Measurements from ENCODE around the gene CUL9.

CUL9 gene

GRCh38 chr6:43229803-43230620 lies 48.0 kb downstream of the CUL9 start:
- DNase-seq (ENCODE audit: low read depth), result no peak

GRCh38 chr6:43231053-43231452 lies 49.1 kb downstream of the CUL9 start:
- DNase-seq (ENCODE audit: low read depth), result no peak

GRCh38 chr6:43231735-43232450 lies 49.9 kb downstream of the CUL9 start:
- no peak for DNase-seq (ENCODE audit: low read depth)

GRCh38 chr6:43235841-43236240 lies 53.8 kb downstream of the CUL9 start:
- DNase-seq (ENCODE audit: low read depth), result no peak

- no peak for DNase-seq (ENCODE audit: low read depth)
Measured at GRCh38 chr6:43239054-43239453, 57.1 kb downstream of the CUL9 start.

GRCh38 chr6:43240950-43241349 lies 59.0 kb downstream of the CUL9 start:
- no peak for DNase-seq (ENCODE audit: low read depth)

GRCh38 chr6:43241446-43241845 lies 59.5 kb downstream of the CUL9 start:
- no peak for DNase-seq (ENCODE audit: low read depth)

GRCh38 chr6:43242908-43243663 lies 61.1 kb downstream of the CUL9 start, which contains the start of gene TTBK1:
Gene TTBK1 (plus strand): TSS chr6:43243481. CDS start chr6:43246661, 3,180 bp downstream.
- no peak for DNase-seq (ENCODE audit: low read depth)

- no peak for DNase-seq (ENCODE audit: low read depth)
Measured at GRCh38 chr6:43243664-43244321, 61.8 kb downstream of the CUL9 start.

GRCh38 chr6:43246301-43247113 lies 64.5 kb downstream of the CUL9 start:
- no peak for DNase-seq (ENCODE audit: low read depth)

- peak; percentile 77 for DNase-seq (ENCODE audit: low read depth)
Measured at GRCh38 chr6:43247114-43247999, 65.4 kb downstream of the CUL9 start.

GRCh38 chr6:43248101-43248500 lies 66.1 kb downstream of the CUL9 start:
- no peak for DNase-seq (ENCODE audit: low read depth)

GRCh38 chr6:43248791-43249190 lies 66.8 kb downstream of the CUL9 start:
- DNase-seq (ENCODE audit: low read depth), result no peak

- DNase-seq (ENCODE audit: low read depth), result no peak
Measured at GRCh38 chr6:43250992-43251373, 69.0 kb downstream of the CUL9 start.

GRCh38 chr6:43253401-43253800 lies 71.4 kb downstream of the CUL9 start:
- no peak for DNase-seq (ENCODE audit: low read depth)

GRCh38 chr6:43254138-43254817 lies 72.3 kb downstream of the CUL9 start:
- DNase-seq (ENCODE audit: low read depth), result no peak

- DNase-seq (ENCODE audit: low read depth), result no peak
Measured at GRCh38 chr6:43254846-43255245, 72.8 kb downstream of the CUL9 start.

- no peak for DNase-seq (ENCODE audit: low read depth)
Measured at GRCh38 chr6:43255408-43256054, 73.5 kb downstream of the CUL9 start.
